Neural cell (in vitro differentiated cells): ENCODE data around the gene IL11RA. TPM values are rescaled to one million over a fixed set of nuclear protein-coding genes. Genes with fewer than 3 reads are reported as not detected.

Experiments used
- H2AFZ ChIP-seq: fragments of 200-600, 300-800 bp; sonication (generic), shearing (Covaris generic); 2 replicates; pipeline ENCODE4 v1.6.0; 2014; ENCODE audit warnings: low read depth, mild to moderate bottlenecking, antibody characterized with exemption, low read length, moderate library complexity
- H3F3A ChIP-seq: fragments of 200-600 bp; shearing (Covaris generic); 2 replicates; pipeline ENCODE4 v1.6.1; 2016; ENCODE audit warnings: mild to moderate bottlenecking, moderate library complexity, mixed read lengths, antibody characterized with exemption, low read length; ENCODE audit not compliant: insufficient read depth, poor library complexity, severe bottlenecking
- H3K27ac ChIP-seq: fragments of 200-600, 300-800 bp; sonication (generic), shearing (Covaris generic); 2 replicates; pipeline ENCODE4 v1.5.1; 2014; ENCODE audit warnings: mild to moderate bottlenecking, low read length, moderate library complexity
- H3K27me3 ChIP-seq: fragments of 300-800, 200-600 bp; sonication (generic), shearing (Covaris generic); 2 replicates; pipeline ENCODE4 v1.6.0; 2014; ENCODE audit warnings: mild to moderate bottlenecking, low read depth, low read length, moderate library complexity; ENCODE audit not compliant: insufficient read depth
- H3K36me3 ChIP-seq: fragments of 300-800, 200-600 bp; sonication (generic), shearing (Covaris generic); 2 replicates; pipeline ENCODE4 v1.5.1; 2014; ENCODE audit warnings: mild to moderate bottlenecking, antibody characterized with exemption, low read length, moderate library complexity; ENCODE audit not compliant: insufficient read depth
- H3K4me2 ChIP-seq: fragments of 300-800, 200-600 bp; sonication (generic), shearing (Covaris generic); 2 replicates; pipeline ENCODE4 v1.6.0; 2014; ENCODE audit warnings: mild to moderate bottlenecking, low read length
- H3K4me3 ChIP-seq: fragments of 300-800, 200-600 bp; sonication (generic), shearing (Covaris generic); 2 replicates; pipeline ENCODE4 v1.5.1; 2014; ENCODE audit warnings: mild to moderate bottlenecking, low read length, moderate library complexity
- H3K79me2 ChIP-seq: fragments of 200-600 bp; shearing (Covaris generic); replicated peaks from 2 replicates; pipeline ENCODE4 v1.6.0; 2014; ENCODE audit warnings: mild to moderate bottlenecking, low read length, moderate library complexity; ENCODE audit not compliant: insufficient read depth
- H3K9ac ChIP-seq: fragments of 300-800, 200-600 bp; sonication (generic), shearing (Covaris generic); 2 replicates; pipeline ENCODE4 v1.6.1; 2016; ENCODE audit warnings: mild to moderate bottlenecking, low read length, mixed read lengths
- H3K9me2 ChIP-seq: fragments of 200-600 bp; shearing (Covaris generic); 2 replicates; pipeline ENCODE4 v1.6.1; 2016; ENCODE audit warnings: mild to moderate bottlenecking, low read length, mixed read lengths; ENCODE audit not compliant: insufficient read depth
- H3K9me3 ChIP-seq: fragments of 200-600, 300-800 bp; sonication (generic), shearing (Covaris generic); 2 replicates; pipeline ENCODE4 v1.6.1; 2016; ENCODE audit warnings: mild to moderate bottlenecking, mixed run types, low read length, moderate library complexity, mixed read lengths
- H4K20me1 ChIP-seq: fragments of 200-600 bp; shearing (Covaris generic); 2 replicates; pipeline ENCODE4 v1.6.1; 2016; ENCODE audit warnings: mild to moderate bottlenecking, mixed run types; ENCODE audit not compliant: insufficient read depth
- EZH2 ChIP-seq: fragments of 200-600, 300-800 bp; shearing (Covaris generic), sonication (generic); IDR thresholded peaks from 2 replicates; pipeline ENCODE4 v1.6.1; 2014; ENCODE audit warnings: antibody characterized with exemption, low read length, borderline replicate concordance, mild to moderate bottlenecking; ENCODE audit not compliant: insufficient read depth, poor library complexity, severe bottlenecking
- MXI1 ChIP-seq: fragments of 450-650 bp; conservative IDR thresholded peaks from 2 replicates; pipeline ENCODE4 v1.6.1; 2014; ENCODE audit warnings: antibody characterized with exemption, mild to moderate bottlenecking; ENCODE audit not compliant: poor library complexity, severe bottlenecking
- POLR2AphosphoS5 ChIP-seq: IDR thresholded peaks from 2 replicates; pipeline ENCODE4 v1.6.1; 2012
- RAD21 ChIP-seq: fragments of 450-650 bp; conservative IDR thresholded peaks from 2 replicates; pipeline ENCODE4 v1.6.1; 2014; ENCODE audit warnings: antibody characterized with exemption, mild to moderate bottlenecking, moderate library complexity
- SMC3 ChIP-seq: fragments of 450-650 bp; conservative IDR thresholded peaks from 2 replicates; pipeline ENCODE4 v1.6.1; 2014; ENCODE audit warnings: antibody characterized with exemption, mild to moderate bottlenecking, moderate library complexity; ENCODE audit not compliant: poor library complexity
- TAF1 ChIP-seq: IDR thresholded peaks from 2 replicates; pipeline ENCODE4 v1.6.1; 2012; ENCODE audit warnings: low read depth
- polyA plus RNA-seq: library from polyadenylated mRNA; depleted of rRNA; stranded (reverse); fragments of >200 nt; gene quantifications from 2 replicates; pipeline ENCODE4 v1.2.3, GENCODE V29; 2014
- TF ChIP-seq, protein P1 (sequence below): IDR thresholded peaks from 2 replicates; pipeline ENCODE4 v1.6.1; 2012; ENCODE audit warnings: borderline replicate concordance
- TF ChIP-seq, protein P2 (sequence below): fragments of 450-650 bp; IDR thresholded peaks from 2 replicates; pipeline ENCODE4 v1.5.1; 2014; ENCODE audit warnings: antibody characterized with exemption, mild to moderate bottlenecking, moderate library complexity; ENCODE audit not compliant: poor library complexity, severe bottlenecking

The IL11RA gene
- polyA plus RNA-seq, 1 donor from 2014 or later: 59.1 TPM

DNA sequence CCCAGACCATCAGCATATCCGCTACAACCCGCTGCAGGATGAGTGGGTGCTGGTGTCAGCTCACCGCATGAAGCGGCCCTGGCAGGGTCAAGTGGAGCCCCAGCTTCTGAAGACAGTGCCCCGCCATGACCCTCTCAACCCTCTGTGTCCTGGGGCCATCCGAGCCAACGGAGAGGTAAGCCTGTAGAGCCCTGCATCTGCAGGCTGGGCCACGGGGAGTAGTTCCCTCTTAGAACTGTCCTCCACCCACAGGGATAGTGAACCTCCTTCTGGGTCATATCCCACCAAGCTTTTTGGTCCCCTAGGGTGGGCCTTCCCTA, 4.9 kb upstream of the IL11RA start:
- H3K79me2 ChIP-seq: no peaks in the 10 kb centered on the region
- peak overlapping the region; percentile 95 for H3K4me2 ChIP-seq
- H3K27me3 ChIP-seq: no peaks in the 10 kb centered on the region
- no peaks in the 10 kb centered on the region for H3F3A ChIP-seq
- peak overlapping the region; percentile 89 for H3K27ac ChIP-seq
- H3K9me2 ChIP-seq: no peaks in the 10 kb centered on the region
- H3K9me3 ChIP-seq: no peaks in the 10 kb centered on the region
- peak overlapping the region; percentile 91 for H2AFZ ChIP-seq
- H3K36me3 ChIP-seq: no peaks in the 10 kb centered on the region
- peak overlapping the region; percentile 84 for H3K4me3 ChIP-seq
- TF ChIP-seq RAD21: no peak
- TF ChIP-seq MXI1: no peak
- TF ChIP-seq SMC3: no peak
- TF ChIP-seq, protein P1, sequence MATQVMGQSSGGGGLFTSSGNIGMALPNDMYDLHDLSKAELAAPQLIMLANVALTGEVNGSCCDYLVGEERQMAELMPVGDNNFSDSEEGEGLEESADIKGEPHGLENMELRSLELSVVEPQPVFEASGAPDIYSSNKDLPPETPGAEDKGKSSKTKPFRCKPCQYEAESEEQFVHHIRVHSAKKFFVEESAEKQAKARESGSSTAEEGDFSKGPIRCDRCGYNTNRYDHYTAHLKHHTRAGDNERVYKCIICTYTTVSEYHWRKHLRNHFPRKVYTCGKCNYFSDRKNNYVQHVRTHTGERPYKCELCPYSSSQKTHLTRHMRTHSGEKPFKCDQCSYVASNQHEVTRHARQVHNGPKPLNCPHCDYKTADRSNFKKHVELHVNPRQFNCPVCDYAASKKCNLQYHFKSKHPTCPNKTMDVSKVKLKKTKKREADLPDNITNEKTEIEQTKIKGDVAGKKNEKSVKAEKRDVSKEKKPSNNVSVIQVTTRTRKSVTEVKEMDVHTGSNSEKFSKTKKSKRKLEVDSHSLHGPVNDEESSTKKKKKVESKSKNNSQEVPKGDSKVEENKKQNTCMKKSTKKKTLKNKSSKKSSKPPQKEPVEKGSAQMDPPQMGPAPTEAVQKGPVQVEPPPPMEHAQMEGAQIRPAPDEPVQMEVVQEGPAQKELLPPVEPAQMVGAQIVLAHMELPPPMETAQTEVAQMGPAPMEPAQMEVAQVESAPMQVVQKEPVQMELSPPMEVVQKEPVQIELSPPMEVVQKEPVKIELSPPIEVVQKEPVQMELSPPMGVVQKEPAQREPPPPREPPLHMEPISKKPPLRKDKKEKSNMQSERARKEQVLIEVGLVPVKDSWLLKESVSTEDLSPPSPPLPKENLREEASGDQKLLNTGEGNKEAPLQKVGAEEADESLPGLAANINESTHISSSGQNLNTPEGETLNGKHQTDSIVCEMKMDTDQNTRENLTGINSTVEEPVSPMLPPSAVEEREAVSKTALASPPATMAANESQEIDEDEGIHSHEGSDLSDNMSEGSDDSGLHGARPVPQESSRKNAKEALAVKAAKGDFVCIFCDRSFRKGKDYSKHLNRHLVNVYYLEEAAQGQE: no peak
- TF ChIP-seq EZH2: no peak
- TF ChIP-seq, protein P2, sequence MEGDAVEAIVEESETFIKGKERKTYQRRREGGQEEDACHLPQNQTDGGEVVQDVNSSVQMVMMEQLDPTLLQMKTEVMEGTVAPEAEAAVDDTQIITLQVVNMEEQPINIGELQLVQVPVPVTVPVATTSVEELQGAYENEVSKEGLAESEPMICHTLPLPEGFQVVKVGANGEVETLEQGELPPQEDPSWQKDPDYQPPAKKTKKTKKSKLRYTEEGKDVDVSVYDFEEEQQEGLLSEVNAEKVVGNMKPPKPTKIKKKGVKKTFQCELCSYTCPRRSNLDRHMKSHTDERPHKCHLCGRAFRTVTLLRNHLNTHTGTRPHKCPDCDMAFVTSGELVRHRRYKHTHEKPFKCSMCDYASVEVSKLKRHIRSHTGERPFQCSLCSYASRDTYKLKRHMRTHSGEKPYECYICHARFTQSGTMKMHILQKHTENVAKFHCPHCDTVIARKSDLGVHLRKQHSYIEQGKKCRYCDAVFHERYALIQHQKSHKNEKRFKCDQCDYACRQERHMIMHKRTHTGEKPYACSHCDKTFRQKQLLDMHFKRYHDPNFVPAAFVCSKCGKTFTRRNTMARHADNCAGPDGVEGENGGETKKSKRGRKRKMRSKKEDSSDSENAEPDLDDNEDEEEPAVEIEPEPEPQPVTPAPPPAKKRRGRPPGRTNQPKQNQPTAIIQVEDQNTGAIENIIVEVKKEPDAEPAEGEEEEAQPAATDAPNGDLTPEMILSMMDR: no peak
- peak overlapping the region; percentile 90 for H3K9ac ChIP-seq
- no peaks in the 10 kb centered on the region for H4K20me1 ChIP-seq

DNA sequence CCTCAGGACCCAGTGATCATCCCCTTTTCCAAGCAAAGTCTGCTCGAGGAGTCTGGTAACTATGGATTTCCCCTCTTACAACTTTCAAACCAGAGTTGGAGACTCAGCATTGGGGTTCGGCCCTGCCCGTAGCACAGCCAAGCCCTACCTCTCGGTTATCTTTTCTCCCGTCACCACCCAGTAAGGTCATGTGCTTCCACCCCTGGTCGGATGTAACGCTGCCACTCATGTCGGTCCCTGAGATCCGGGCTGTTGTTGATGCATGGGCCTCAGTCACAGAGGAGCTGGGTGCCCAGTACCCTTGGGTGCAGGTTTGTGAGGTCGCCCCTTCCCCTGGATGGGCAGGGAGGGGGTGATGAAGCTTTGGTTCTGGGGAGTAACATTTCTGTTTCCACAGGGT, 4.3 kb upstream of the IL11RA start:
- peak overlapping the region; percentile 89 for H3K27ac ChIP-seq
- H3K9me2 ChIP-seq: no peaks in the 10 kb centered on the region
- H3K79me2 ChIP-seq: no peaks in the 10 kb centered on the region
- no peaks in the 10 kb centered on the region for H3K36me3 ChIP-seq
- H3K4me3 ChIP-seq: peak overlapping the region; percentile 84
- TF ChIP-seq, protein P1: no peak
- TF ChIP-seq SMC3 (no peak), POLR2AphosphoS5 (no peak), TAF1 (no peak)
- peak overlapping the region; percentile 90 for H3K9ac ChIP-seq
- no peaks in the 10 kb centered on the region for H3F3A ChIP-seq
- peak overlapping the region; percentile 95 for H3K4me2 ChIP-seq
- no peaks in the 10 kb centered on the region for H3K9me3 ChIP-seq
- H4K20me1 ChIP-seq: no peaks in the 10 kb centered on the region
- H2AFZ ChIP-seq: no peak overlapping the region
- no peaks in the 10 kb centered on the region for H3K27me3 ChIP-seq
